ENCODE results near the gene PRKCE.
A peak's percentile ranks its signal among the peaks of the same experiment; 100 is the strongest.

Gene PRKCE

DNA sequence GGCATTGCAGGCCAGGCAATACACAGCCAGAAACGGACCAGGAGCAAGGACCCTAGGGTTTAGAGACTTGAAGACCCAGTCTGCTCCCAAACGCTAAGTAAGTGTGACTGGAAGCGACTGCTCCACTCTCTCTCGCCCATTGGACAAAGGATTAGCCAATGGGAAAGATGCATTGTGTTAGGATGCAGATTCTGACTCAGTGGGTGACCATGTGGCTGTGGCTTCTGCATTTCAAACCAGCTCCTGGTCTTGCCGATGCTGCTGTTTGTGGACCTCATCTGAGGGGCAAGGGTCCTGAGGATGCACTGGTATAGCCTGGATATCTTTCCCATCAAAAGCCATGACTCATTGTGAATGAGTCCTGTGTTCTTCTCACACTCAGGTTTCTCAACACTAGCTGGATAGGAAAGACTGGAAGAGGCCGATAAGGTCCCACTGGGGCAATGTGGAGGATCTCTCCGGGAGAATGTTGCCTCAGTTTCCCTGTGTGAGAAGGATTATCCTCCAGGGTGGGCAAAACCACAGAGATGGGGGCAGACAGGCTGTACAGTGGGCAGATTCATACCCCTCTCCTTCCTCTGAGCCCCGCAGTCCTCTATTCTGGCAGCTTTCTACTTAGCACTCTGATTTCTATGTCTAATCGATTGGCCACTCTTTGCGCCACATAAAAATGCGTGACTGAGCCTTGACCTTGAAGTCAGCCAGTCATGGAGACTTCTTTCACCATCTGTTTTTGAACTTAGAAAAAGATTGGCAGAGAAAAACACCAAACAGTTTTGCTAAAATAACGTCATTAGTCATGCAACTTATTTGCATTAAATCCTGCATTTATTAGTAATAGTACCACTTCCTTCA, 257.1 kb downstream of the PRKCE start:
- DNase-seq (ENCODE audit: low read depth), result peak; percentile 38
- no peak overlapping the region for H3K4me3 ChIP-seq (ENCODE audit: control insufficient read depth, low read depth, low read length)
- TF ChIP-seq, protein P1, sequence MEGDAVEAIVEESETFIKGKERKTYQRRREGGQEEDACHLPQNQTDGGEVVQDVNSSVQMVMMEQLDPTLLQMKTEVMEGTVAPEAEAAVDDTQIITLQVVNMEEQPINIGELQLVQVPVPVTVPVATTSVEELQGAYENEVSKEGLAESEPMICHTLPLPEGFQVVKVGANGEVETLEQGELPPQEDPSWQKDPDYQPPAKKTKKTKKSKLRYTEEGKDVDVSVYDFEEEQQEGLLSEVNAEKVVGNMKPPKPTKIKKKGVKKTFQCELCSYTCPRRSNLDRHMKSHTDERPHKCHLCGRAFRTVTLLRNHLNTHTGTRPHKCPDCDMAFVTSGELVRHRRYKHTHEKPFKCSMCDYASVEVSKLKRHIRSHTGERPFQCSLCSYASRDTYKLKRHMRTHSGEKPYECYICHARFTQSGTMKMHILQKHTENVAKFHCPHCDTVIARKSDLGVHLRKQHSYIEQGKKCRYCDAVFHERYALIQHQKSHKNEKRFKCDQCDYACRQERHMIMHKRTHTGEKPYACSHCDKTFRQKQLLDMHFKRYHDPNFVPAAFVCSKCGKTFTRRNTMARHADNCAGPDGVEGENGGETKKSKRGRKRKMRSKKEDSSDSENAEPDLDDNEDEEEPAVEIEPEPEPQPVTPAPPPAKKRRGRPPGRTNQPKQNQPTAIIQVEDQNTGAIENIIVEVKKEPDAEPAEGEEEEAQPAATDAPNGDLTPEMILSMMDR (conservative IDR thresholded peaks at IDR 0.05; ENCODE audit: control insufficient read depth, insufficient read depth, low read depth, low read length), result no peak

DNA sequence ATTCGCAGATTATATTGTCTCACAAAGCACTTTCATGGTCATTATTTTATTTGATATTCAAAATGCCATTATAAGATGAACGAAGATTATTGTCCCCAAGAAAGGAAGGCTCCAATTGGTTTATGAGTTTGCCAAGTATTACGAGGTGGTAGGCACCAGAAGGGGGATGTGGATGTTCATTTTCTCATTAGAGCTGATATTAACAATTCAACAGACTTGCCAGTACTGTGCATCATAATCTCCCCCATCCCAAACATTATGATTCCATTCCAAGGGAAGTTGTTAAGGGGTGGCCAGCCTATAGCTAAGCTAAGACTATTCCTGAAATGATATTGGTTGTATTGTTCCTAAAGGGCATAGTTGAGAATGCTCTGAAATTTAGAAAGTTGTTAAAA, 257.7 kb downstream of the PRKCE start:
- DNase-seq (ENCODE audit: low read depth), result no peak
- H3K4me3 ChIP-seq (ENCODE audit: control insufficient read depth, low read depth, low read length), result no peak overlapping the region
- TF ChIP-seq, protein P1 (conservative IDR thresholded peaks at IDR 0.05; ENCODE audit: control insufficient read depth, insufficient read depth, low read depth, low read length), result no peak

DNA sequence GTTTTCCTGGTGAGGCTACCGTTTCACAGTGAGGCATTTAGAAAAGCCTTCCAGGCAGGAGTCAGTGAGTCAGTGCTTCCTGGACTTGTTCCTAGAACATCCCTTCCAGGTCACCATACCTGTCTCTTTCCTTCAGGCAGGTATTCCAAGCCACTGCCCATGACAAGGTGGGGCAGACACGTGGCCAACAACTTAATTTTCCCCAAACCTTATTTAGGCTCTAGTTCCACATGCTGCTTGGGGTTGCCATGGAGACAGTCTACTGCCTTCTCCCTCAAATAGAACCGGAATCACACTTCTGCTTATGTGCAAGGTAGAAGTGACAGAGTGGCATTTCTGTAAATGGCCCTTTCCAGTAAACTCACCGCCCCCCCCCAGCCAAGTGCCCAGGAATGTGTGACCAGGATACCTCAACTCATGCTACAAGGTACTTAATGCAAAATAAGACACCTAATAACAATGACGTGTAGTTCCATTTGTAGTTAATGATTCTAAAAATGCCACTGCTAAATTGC, 258.3 kb downstream of the PRKCE start:
- TF ChIP-seq, protein P1 (conservative IDR thresholded peaks at IDR 0.05; ENCODE audit: control insufficient read depth, insufficient read depth, low read depth, low read length), result no peak
- H3K4me3 ChIP-seq (ENCODE audit: control insufficient read depth, low read depth, low read length), result no peak overlapping the region
- no peak for DNase-seq (ENCODE audit: low read depth)

DNA sequence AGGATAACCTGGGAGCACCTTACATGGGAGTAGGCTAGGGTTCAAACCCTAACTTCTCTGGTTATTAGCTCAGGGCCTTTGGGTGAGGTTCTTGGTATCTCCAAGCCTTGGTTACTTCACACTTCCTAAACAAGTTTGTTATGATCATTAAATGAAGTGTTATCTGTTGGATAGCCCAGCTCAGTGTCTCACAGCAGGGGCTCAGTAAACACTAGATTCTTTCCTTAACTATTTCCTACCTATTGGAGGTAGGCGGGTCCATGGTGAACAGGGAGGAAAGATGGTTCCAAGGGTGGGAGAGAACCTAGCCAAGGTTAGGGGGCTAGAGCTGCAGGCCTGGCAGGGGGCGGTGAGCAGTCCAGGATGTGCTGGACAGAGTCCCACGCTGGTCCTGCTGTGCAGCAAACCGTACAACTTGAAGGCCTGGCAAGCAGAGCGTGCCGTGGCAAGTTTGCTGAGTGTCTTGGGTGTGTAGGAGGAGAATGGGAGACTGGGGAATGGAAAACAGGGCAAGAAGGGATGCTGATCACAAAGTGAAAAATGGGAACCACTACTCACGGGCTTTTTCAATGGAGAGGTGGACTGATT, 259.1 kb downstream of the PRKCE start:
- TF ChIP-seq, protein P1 (conservative IDR thresholded peaks at IDR 0.05; ENCODE audit: control insufficient read depth, insufficient read depth, low read depth, low read length), result no peak
- no peak overlapping the region for H3K4me3 ChIP-seq (ENCODE audit: control insufficient read depth, low read depth, low read length)
- DNase-seq (ENCODE audit: low read depth), result no peak

DNA sequence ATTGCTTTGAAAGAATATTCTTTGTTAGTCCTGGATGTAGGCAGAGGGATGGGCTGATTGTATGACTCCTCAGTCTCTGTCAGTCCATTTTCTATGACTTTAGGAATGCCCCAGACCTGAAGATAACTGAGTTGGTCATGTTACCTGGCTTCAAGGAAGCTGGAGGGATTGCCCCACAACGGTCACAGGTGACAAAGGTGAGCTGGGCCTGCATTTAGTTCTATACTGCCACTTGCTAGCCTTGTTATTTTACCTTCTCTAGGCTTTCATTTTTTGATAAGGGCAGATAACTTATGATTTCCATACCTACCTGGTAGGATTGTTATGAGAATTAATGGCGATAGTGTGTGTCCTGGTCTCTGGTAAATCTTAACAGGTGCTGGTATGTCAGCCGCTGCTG, 260.1 kb downstream of the PRKCE start:
- DNase-seq (ENCODE audit: low read depth), result no peak
- H3K4me3 ChIP-seq (ENCODE audit: control insufficient read depth, low read depth, low read length), result no peak overlapping the region
- TF ChIP-seq, protein P1 (conservative IDR thresholded peaks at IDR 0.05; ENCODE audit: control insufficient read depth, insufficient read depth, low read depth, low read length), result no peak

DNA sequence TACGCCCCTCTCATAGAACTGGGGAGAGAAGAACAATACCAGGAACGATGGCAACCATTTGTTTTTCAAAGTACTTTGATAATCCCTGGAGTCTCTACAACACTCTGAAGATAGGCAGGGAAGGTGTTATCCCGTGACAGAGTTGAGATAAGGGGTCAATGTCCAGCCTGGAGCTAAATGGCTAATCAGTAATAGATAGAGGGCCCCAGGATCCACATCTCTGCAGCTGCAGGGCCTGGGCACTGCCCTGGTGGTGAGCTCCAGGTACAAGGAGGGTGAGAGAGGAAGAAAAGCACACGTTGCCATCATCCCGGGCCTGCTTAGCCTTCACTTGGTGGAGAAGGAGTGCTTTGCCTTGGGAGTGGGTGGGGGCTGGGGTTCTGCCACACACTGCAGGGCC, 260.6 kb downstream of the PRKCE start:
- H3K4me3 ChIP-seq (ENCODE audit: control insufficient read depth, low read depth, low read length), result no peak overlapping the region
- TF ChIP-seq, protein P1 (conservative IDR thresholded peaks at IDR 0.05; ENCODE audit: control insufficient read depth, insufficient read depth, low read depth, low read length), result no peak
- no peak for DNase-seq (ENCODE audit: low read depth)
